Measurements from ENCODE around the gene TTC17.

Gene TTC17

GRCh38 chr11:43486141-43486540, 127.4 kb downstream of the TTC17 start:
- DNase-seq, result no peak

DNA sequence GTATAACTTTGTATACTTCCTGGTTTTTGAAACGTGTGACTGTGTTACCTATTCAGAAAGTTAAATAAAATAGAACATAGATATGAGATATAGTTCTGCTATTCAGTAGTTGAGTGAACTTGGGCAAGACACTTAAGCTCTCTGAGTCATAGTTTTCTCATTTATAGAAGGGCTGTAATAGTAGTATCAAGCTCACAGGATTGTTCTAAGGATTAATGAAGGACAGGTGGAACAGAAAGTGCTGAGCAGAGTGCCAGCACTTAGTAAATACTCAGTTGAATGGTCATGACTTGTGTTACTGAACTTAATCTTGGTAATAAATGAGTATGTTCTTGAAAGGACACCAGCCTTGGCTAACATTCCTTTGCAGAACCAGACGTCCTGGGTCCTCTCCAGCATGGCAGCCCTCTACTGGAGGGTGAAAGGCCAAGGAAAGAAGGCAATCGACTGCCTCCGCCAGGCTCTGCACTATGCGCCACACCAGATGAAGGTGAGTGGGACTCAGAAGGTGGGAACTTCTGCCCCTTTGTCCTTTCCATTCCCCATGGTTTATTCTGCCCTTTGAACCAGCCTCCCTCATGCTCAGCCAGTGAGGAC, 131.2 kb downstream of the TTC17 start:
- DNase-seq, result no peak

- DNase-seq, result no peak
Observed at GRCh38 chr11:43492701-43493100, 134.0 kb downstream of the TTC17 start.

DNA sequence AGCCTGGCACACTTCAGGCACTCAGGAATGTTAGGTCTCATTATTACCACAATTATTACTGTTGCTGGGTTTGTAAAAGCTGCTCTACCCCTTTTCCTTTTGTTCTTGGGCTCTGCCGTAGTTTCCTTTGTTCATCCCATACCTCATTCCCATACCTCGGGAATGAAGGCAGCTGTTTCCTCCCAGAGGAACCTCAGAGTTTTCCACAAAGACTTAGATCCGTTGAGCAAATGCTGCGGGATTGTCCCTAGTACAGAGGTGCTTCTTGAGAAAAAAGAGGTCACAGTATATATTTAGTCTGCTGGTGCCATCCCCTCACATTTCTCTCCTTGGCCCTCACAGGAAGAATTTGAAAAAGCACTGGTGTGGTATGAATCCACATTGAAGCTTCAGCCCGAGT, 134.7 kb downstream of the TTC17 start:
- no peak for DNase-seq

DNA sequence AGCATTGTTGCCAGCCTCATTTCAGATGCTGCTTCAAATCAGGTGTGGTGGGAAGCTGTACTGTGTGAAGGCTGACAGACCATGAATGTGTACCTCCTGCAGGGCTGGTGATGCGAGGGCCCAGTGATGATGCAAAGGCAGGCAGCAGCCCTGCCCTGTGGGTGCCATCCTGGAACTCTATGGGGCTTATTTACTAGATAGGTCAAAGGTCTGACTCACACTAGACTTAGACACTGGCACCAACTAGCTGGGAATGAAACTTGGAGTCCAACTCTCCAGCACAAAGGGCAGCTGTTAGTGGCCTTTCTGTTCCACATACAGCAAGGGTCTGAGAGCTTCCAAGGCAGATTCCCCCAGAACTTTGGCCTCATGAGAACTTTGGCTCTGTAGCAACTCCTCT, 138.4 kb downstream of the TTC17 start:
- DNase-seq, result no peak

GRCh38 chr11:43498561-43498960, 139.8 kb downstream of the TTC17 start:
- DNase-seq, result no peak

GRCh38 chr11:43503417-43503816, 144.7 kb downstream of the TTC17 start:
- DNase-seq, result no peak

DNA sequence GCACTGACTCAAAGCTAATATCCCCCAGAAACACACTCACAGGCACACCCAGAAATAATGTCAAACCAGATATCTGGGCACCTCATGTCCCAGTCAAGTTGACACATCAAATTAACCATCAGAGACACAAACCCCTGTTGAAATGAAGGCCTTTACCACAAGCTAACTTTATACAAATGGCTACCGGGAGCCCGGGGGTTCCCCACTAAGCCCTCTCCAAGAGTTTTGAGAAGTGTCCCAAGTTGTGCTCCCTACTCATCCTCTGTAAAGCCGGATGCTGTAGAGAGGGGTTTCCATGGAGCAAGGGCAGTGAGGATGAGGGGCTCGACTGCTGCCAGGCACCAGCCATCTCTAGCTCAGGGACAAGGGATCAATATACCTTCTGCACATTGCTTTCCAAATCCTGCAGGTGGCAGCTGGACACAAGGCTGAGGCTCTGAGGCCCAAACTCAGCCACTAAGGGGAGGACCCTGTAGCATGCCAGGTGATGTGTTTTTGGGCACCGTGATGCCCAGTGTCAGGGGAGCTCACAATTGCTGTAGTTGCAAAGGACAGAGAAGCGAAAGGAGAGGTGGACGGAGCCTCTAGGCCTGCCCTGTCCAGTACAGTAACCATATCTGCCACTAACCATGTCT, 145.7 kb downstream of the TTC17 start:
- peak in 1 of 2 experiments; percentile 1 for DNase-seq

- no peak for DNase-seq
Observed at GRCh38 chr11:43505171-43505570, 146.5 kb downstream of the TTC17 start.

DNA sequence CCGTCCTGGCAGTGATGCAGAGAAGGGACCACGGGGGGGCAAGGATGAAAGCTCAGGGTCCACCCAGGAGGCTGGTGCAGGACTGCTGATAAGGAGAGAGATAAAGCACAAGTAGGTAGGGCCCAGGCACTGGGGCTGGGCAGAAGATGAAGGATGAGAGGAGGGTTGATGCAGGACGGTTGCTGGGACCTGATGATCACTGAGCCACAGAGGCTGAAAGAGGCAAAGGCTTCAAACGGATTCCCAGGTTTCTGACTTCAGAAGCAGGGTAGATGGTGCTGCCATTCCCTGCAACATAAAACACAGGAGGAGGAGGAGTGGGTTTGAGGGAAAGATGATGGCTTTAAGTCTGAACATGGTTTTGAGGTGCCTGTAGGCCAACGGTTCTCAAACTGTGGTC, 148.5 kb downstream of the TTC17 start:
- no peak for DNase-seq

DNA sequence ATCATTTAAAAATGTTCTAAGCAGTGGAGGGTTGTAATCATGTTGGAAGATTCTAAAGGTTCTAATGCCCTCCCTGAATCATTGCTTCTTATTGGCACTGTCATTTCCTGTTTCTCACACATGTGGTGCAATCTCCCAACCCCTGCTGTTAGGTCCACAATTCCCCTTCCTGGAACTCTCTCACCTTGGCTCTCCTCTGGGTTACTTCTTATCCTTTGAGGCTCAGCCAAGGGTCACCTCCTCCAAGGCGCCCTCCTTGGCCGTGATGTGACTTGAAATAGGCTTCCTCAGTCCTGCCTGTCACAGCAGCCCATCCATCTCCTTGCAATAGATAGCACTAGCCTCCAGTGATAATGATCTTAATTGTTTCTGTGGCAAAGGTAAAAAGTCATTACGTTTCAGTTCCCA, 149.8 kb downstream of the TTC17 start:
- DNase-seq, result no peak

DNA sequence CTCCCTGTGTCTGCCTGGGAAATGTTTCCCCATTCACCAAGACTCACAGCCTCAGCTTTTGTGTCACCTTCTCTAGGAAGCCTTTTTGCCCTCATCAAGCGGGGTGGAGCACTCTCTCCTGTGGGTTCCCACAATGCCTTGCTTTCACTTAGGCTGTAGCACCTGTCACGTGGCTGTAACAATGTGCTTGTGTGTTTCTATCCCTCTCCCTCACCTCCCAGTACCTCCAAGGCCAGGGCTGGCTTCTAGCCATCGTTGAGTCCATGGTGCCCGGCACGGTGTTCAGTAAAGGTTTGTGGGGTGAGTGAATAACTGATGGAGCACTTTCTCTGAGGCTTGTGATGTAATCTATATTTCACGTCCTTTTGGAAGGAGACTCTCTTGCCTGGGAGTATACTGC, 153.2 kb downstream of the TTC17 start:
- DNase-seq, result no peak

DNA sequence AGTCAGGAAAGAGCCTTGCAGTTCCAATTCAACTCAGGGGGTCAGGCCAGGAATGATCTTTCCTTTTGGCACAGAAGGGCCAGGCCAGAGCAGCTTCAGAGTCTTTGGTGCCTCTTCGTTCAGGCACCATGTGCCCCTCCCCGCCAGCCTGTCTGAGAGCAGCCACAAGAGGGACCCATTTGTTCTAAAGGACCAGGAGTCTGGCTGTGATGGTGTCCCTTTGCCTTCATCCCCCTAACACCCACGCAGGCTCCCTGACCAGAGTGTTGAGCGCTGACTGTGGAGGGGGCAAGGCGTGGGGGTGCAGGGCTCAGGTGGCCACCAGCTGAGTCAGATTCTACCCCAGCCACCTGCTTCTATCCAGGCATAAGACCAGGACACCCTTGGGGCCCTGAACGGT, 156.4 kb downstream of the TTC17 start:
- no peak for DNase-seq

GRCh38 chr11:43516316-43516850, 157.7 kb downstream of the TTC17 start:
- no peak for DNase-seq

DNA sequence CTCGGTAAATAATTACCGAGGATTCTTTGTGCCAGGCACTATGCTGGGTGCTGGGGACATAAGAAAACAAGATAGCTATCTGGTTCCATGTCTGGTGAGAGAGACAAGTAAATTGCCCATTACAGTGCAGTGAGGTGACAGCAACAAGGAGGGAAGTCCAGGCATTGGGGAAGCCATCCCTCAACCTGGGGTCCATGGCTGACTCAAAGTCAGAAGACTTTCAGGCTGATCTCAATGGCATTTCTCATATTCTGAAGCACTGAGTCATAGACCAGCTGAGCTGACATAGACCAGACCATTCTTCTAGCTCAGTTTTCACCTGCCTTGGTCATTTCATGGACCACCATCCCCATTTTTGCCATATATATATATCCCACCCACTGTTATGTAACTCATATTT, 158.8 kb downstream of the TTC17 start:
- DNase-seq, result no peak

DNA sequence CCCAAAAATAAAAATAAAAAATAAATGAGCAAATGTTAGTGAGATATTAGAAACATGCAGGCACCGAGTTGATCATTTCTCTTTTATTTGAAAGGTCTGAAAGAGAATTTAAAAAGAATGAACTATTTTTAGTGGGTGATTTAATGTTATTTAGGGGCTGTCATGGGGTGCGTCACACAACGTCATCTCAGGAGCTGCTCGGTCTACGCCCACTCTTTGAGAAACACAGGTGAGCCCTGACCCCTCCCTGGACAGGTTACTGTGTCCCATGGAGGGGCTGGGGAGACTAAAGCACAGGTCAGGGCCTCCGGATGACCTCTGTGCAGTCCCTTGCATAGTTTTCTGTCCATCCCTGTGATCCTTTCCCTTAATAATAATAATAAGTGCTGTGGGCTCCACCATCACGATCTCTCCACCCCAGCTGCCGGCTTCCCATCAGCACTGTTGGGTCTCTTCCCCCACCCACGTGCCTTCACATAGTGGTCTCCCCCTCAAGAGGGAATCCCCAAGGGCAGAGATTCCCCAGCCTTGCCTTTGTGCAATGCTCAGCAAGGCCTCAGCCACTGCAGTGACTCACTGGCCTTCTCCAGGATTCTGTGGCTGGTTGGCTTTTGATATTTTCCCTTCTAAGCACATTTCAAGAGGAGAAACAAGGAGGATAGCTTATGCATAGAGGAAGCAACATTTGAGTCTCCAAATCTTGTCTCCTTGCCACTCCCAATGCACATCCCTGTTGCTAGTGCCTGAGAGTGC, 159.9 kb downstream of the TTC17 start:
- DNase-seq, result no peak

DNA sequence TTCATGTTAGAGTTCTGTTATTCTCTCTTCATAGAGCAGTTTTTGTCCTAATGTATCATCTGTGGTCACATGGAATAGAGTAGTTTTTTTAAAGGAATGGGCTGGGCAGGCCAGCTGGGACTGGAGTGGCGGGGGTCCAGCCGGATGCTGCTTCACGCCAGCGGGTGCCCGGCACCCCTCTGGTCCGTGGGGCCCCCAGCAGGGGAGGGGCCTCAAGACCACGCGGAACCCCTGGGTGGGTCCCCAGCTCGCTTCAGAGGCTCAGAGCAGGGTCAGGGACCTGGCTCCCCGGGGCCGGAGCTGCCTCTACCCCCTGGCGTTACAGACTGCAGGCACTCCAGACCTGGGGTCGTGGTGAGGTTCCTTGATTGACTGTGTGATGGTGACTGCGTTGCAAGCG, 162.8 kb downstream of the TTC17 start:
- DNase-seq, result no peak

GRCh38 chr11:43523632-43524031, 164.9 kb downstream of the TTC17 start:
- DNase-seq, result no peak

DNA sequence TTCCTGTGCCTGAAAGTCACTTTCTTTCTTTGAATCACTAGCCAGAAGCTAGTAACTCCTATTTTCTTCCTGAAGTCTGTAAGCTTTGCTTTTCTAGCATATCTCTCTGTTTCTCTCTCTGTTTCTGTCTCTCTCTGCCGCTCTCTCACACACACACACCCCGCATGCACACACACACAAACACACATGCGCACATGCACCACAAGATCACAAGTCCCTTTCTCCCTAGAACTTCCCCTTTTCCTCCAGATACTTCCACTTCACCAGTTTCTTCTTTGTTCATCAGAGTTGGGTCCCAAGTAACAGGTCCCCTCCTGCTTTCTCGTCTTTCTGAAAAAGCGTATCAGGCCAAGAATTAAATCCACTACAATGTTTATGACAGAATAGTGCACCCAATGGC, 173.3 kb downstream of the TTC17 start:
- DNase-seq, result no peak

- no peak for DNase-seq
Observed at GRCh38 chr11:43537833-43538615, 179.3 kb downstream of the TTC17 start.

DNA sequence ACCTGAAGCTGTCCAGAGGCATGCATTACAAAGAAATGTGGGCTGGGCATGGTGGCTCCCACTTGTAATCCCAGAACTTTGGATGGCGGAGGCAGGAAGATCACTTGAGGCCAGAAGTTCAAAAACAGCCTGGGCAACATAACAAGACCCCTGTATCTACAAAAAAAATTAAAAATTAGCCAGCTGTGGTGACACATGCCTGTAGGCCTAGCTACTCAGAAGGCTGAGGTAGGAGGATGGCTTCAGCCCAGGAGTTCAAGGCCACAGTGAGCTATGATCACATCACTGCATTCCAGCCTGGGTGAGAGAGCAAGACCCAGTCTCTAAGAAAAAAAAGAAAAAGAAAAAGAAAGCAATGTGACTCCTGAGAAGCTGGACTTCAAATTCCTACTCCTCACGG, 183.3 kb downstream of the TTC17 start:
- no peak for DNase-seq

DNA sequence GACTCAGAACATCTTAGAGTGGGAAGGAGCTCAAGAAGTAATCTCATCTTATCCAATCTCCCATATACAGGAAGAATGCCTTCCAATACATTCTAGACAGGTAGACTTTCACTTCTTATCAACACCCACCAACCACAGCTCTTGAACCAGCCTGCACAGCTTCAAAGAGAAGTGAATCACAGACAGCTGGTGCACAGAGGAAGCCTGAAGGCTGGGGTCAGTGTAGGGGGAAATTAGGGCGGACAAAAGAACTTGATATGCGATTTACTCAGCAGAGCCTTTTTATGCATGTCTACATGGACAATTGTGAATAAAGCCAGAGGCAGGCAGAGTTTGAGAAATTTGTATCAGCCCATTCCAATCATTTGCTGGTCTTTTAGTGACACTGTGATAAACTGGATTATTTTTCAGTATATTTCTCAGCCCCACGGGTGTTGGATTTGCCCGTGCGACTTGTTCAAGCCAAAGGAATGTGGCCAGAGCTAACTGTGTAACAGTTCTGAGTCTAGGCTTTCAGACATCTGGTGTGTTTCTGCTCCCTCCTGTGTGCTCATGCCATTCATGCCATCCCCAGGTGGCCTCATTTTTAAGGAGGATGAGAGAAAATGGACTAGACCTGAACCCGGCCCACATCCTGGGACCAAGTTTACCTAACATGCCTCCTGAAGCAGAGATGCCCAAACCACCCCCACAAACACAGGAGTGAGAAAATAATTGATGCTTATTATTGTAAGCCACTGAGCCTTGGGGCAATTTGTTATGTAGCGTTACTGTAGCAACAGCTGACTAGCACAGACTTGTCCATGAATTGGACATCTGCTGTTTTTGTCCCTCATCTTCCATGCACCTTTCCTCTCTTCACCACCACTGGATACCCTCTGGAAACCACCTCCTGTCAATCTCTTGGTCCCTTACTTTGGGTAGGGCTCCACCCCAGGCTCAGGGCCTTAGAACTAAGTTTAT, 184.3 kb downstream of the TTC17 start:
- DNase-seq, result no peak
